C4-2B (cell line): ENCODE data around the gene NDUFA13.

Experiments used
- ZFX ChIP-seq: fragments of 450-650 bp; IDR thresholded peaks from 2 replicates; pipeline ENCODE4 v1.6.1; 2017
- TF ChIP-seq, protein P1 (sequence below): fragments of 450-650 bp; conservative IDR thresholded peaks from 2 replicates; pipeline ENCODE4 v1.5.1; 2017; ENCODE audit warnings: mild to moderate bottlenecking

DNA sequence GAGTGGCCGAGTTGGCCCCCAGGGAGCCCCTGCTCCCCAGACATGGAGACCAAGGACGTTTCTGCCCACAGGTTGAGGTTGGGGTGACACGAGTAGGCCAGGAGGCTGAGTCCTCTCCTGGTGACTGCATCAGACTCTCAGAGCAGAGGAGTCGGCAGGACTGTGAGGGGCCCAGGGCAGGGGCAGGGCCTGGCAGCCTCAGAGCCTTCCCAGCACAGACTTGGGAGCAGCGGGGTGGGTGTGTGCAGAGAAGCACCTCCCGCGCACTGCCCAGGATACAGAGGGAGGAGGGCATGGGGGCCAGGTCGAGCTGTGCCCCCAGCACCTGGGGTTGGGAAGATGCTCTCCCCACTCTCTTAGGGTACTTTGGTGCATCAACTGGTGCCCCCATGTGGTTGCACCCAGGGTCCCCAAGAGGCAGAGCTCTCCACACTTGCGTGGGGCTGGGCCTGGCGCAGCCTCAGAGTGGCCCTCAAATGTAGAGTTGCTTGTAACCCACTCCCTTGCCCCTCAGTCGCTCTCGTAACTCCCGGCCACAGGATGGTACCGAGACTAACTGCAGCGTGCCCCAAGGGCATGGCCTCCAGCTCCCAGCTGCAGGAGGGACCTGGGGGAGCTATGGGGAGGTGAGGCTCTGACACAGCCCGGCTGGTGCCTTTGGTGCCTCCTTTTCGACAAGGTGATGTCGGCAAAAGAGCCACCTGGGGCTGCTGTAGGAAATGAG, 16.6 kb upstream of the NDUFA13 start:
- TF ChIP-seq, protein P1, sequence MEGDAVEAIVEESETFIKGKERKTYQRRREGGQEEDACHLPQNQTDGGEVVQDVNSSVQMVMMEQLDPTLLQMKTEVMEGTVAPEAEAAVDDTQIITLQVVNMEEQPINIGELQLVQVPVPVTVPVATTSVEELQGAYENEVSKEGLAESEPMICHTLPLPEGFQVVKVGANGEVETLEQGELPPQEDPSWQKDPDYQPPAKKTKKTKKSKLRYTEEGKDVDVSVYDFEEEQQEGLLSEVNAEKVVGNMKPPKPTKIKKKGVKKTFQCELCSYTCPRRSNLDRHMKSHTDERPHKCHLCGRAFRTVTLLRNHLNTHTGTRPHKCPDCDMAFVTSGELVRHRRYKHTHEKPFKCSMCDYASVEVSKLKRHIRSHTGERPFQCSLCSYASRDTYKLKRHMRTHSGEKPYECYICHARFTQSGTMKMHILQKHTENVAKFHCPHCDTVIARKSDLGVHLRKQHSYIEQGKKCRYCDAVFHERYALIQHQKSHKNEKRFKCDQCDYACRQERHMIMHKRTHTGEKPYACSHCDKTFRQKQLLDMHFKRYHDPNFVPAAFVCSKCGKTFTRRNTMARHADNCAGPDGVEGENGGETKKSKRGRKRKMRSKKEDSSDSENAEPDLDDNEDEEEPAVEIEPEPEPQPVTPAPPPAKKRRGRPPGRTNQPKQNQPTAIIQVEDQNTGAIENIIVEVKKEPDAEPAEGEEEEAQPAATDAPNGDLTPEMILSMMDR: no peak
- TF ChIP-seq ZFX: no peak
